Endothelial cell of umbilical vein (primary cell): ENCODE results near the gene HMGCS2. TPM values are rescaled to one million over a fixed set of nuclear protein-coding genes. Genes with fewer than 3 reads are reported as not detected.

Experiments used
- BruUV-seq: library from RNA; stranded (reverse); fragments of 400-500 nt; replicated peaks from 2 replicates; lab custom pipeline; 2021; lab: Mats Ljungman, UMichigan
- CTCF ChIA-PET: fragments of 300-600, 350-600 bp; sonication (Branson Sonifier 250); formaldehyde crosslinking; loops from one replicate; lab custom pipeline; 2021; ENCODE audit warnings: antibody characterized with exemption, inconsistent platforms; lab: Charles Lee
- POLR2A ChIA-PET: fragments of 300-600, 350-600 bp; sonication (Branson Sonifier 250); formaldehyde crosslinking; loops from one replicate; lab custom pipeline; 2021; ENCODE audit warnings: antibody characterized with exemption, inconsistent platforms; lab: Charles Lee
- DNase-seq: peaks from one replicate; pipeline ENCODE4 v3.0.0-alpha.2; 2011; ENCODE audit warnings: low read depth, low spot score
- FAIRE-seq: peaks from 2 replicates; lab custom pipeline; 2011; peaks lifted over from hg19 to GRCh38; lab: Jason Lieb, UNC
- H2AFZ ChIP-seq: 2 replicates; pipeline ENCODE4 v1.6.0; 2012; ENCODE audit warnings: low read depth, low read length, control low read depth, inconsistent platforms
- H3K27ac ChIP-seq: 2 replicates; pipeline ENCODE4 v1.5.1; 2011; ENCODE audit warnings: low read depth, mild to moderate bottlenecking, control low read depth, low read length, moderate library complexity; ENCODE audit not compliant: insufficient read depth
- H3K27me3 ChIP-seq, 2 experiments: 2 replicates each; pipeline versions ENCODE4 v1.6.0 to v1.6.1; 2011; ENCODE audit warnings: low read length in 2 of 2, mixed read lengths in 1 of 2; ENCODE audit not compliant: control insufficient read depth in 2 of 2, insufficient read depth in 2 of 2
- H3K36me3 ChIP-seq, 2 experiments: 2 replicates in 1 of 2; 3 replicates in 1 of 2; pipeline ENCODE4 v1.5.1; 2011; ENCODE audit warnings: low read length in 2 of 2, mild to moderate bottlenecking in 1 of 2, moderate library complexity in 1 of 2; ENCODE audit not compliant: control insufficient read depth in 2 of 2, insufficient read depth in 2 of 2; ENCODE audit errors: extremely low read depth in 1 of 2
- H3K4me1 ChIP-seq: 3 replicates; pipeline ENCODE4 v1.5.1; 2011; ENCODE audit warnings: mild to moderate bottlenecking, low read length; ENCODE audit not compliant: control insufficient read depth, insufficient read depth; ENCODE audit errors: extremely low read depth
- H3K4me2 ChIP-seq: 2 replicates; pipeline ENCODE4 v1.6.1; 2011; ENCODE audit warnings: low read length, control low read depth, mixed read lengths; ENCODE audit not compliant: insufficient read depth
- H3K4me3 ChIP-seq, 3 experiments: fragments of 200-600 bp in 1 of 3; sonication (generic), shearing (Covaris generic) in 1 of 3; replicated peaks in 1 of 3; 2 replicates each; pipeline ENCODE4 v1.5.1; 2011 to 2016; ENCODE audit warnings: control low read depth in 3 of 3, low read length in 3 of 3, mild to moderate bottlenecking in 2 of 3, inconsistent platforms in 1 of 3, low read depth in 1 of 3, moderate library complexity in 1 of 3; ENCODE audit not compliant: insufficient read depth in 1 of 3
- H3K79me2 ChIP-seq: 2 replicates; pipeline ENCODE4 v1.6.0; 2012; ENCODE audit warnings: low read length, inconsistent platforms; ENCODE audit not compliant: control insufficient read depth, insufficient read depth
- H3K9ac ChIP-seq: replicated peaks from 2 replicates; pipeline ENCODE3; 2011; ENCODE audit warnings: low read length, control low read depth; ENCODE audit not compliant: insufficient read depth; ENCODE audit errors: extremely low read depth
- H3K9me1 ChIP-seq: replicated peaks from 3 replicates; pipeline ENCODE4 v1.6.0; 2011; ENCODE audit warnings: mild to moderate bottlenecking, low read length; ENCODE audit not compliant: control insufficient read depth, insufficient read depth; ENCODE audit errors: extremely low read depth
- H3K9me3 ChIP-seq: replicated peaks from 2 replicates; pipeline ENCODE4 v1.5.1; 2012; ENCODE audit warnings: low read length, inconsistent platforms; ENCODE audit not compliant: control insufficient read depth, insufficient read depth
- H4K20me1 ChIP-seq: replicated peaks from 2 replicates; pipeline ENCODE3; 2011; ENCODE audit warnings: mild to moderate bottlenecking, low read length; ENCODE audit not compliant: control insufficient read depth, insufficient read depth; ENCODE audit errors: extremely low read depth
- EZH2 ChIP-seq: IDR thresholded peaks from 2 replicates; pipeline ENCODE4 v1.6.1; 2012; ENCODE audit warnings: borderline replicate concordance, low read depth, mild to moderate bottlenecking, moderate library complexity, low read length, inconsistent platforms; ENCODE audit not compliant: severe bottlenecking
- FOS ChIP-seq: IDR thresholded peaks from 2 replicates; pipeline ENCODE4 v1.6.1; 2011; ENCODE audit warnings: mild to moderate bottlenecking, low read length, moderate library complexity, borderline replicate concordance; ENCODE audit not compliant: insufficient read depth
- GATA2 ChIP-seq: IDR thresholded peaks from 2 replicates; pipeline ENCODE4 v1.7.0; 2011; ENCODE audit warnings: low read depth, mild to moderate bottlenecking, moderate library complexity, mixed read lengths, low read length; ENCODE audit not compliant: insufficient read length, insufficient read depth
- JUN ChIP-seq: IDR thresholded peaks from 2 replicates; pipeline ENCODE4 v1.6.1; 2011; ENCODE audit warnings: borderline replicate concordance, low read depth; ENCODE audit not compliant: insufficient read length, insufficient read depth
- MYC ChIP-seq: IDR thresholded peaks from one replicate; pipeline ENCODE4 v1.6.1; 2011; ENCODE audit warnings: mild to moderate bottlenecking, low read depth, low read length
- POLR2A ChIP-seq: IDR thresholded peaks from 2 replicates; pipeline ENCODE4 v1.6.1; 2012; ENCODE audit warnings: low read depth, mild to moderate bottlenecking, control low read depth, low read length
- POLR2AphosphoS5 ChIP-seq: IDR thresholded peaks from 2 replicates; pipeline ENCODE4 v1.6.1; 2012; ENCODE audit warnings: low read depth, mild to moderate bottlenecking, control low read depth, low read length, moderate library complexity; ENCODE audit not compliant: insufficient read depth
- dilution Hi-C: fragments of 300-500 bp; cut with MboI; formaldehyde crosslinking; loops from one replicate; pipeline ENCODE4 v1.15.0; 2019; ENCODE audit warnings: low sequenced_read_pairs; ENCODE audit not compliant: extremely low pct_ligation_motif_present
- intact Hi-C: fragments of 100-400 bp; cut with micrococcal nuclease; formaldehyde crosslinking; loops from one replicate; pipeline ENCODE4 v1.10.0; 2022
- polyA plus RNA-seq, 4 experiments: library from polyadenylated mRNA; depleted of rRNA in 3 of 4; stranded (reverse) in 3 of 4; unstranded in 1 of 4; fragments of >200 nt; gene quantifications; 2 replicates each; pipeline versions ENCODE4 v1.2.1 to v1.2.3, GENCODE V29; 2011 to 2012; ENCODE audit warnings: missing spikeins in 1 of 4
- total RNA-seq: library from RNA; stranded (reverse); gene quantifications from 2 replicates; pipeline ENCODE4 v1.2.3, GENCODE V29; 2021
- TF ChIP-seq, protein P1 (sequence below), 2 donors: IDR thresholded peaks; 1 replicate in 1 of 2; 2 replicates in 1 of 2; pipeline ENCODE4 v1.5.1; 2011; ENCODE audit warnings: low read length in 2 of 2, mild to moderate bottlenecking in 2 of 2, moderate library complexity in 2 of 2, control low read depth in 1 of 2, inconsistent platforms in 1 of 2, low read depth in 1 of 2; ENCODE audit not compliant: insufficient read depth in 1 of 2; ENCODE audit errors: extremely low read depth in 1 of 2
- TF ChIP-seq, protein P2 (sequence below): IDR thresholded peaks from 2 replicates; pipeline ENCODE4 v1.6.1; 2011; ENCODE audit not compliant: insufficient read depth, insufficient read length

The HMGCS2 gene
- total and polyA plus RNA-seq, 2 donors (not counting 3 experiments of a cell fraction or from before 2014, with no cell fraction given): not detected

DNA sequence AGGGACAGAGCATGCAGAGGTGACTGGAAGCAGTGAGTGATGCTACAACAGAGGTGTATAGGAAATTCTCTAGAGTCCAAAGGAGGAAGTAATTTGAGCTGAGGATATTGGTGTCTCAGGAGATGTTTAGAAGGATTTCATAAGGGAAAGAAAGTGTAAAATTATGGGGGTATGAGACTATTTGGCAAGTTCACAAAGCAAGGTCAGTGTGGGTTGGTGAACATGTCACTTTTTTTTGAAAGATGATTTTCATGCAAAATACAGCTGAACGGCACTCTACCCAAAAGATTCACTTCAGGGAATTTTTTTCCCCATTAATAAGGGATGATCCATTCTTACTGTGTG is 24.1 kb downstream of the HMGCS2 start:
- H3K4me1 ChIP-seq: no peaks in the 10 kb centered on the region
- CTCF ChIA-PET: interaction anchor here (0.9 to 3.6 kb wide), 16 partner anchors 9 to 196 kb away, joined by 3 to 28 read pairs (median 4); partner anchors contain the start of genes HMGCS2, PHGDH and REG4
- no TSS peak for BruUV-seq
- H4K20me1 ChIP-seq: no peaks in the 10 kb centered on the region
- H3K4me3 ChIP-seq: no peak overlapping the region
- no peaks in the 10 kb centered on the region for H3K9me3 ChIP-seq
- no peak overlapping the region for H3K27ac ChIP-seq
- FAIRE-seq (no peak), DNase-seq (no peak)
- no peaks in the 10 kb centered on the region for H3K9me1 ChIP-seq
- H3K4me2 ChIP-seq: no peak overlapping the region
- POLR2A ChIA-PET: no interaction called here
- H3K9ac ChIP-seq: no peak overlapping the region
- dilution Hi-C loops: no loop called here
- no peak overlapping the region for H2AFZ ChIP-seq
- H3K27me3 ChIP-seq: peaks cover 2% of the 10 kb centered on the region in 2 experiments
- TF ChIP-seq MYC: no peak
- TF ChIP-seq, protein P1, sequence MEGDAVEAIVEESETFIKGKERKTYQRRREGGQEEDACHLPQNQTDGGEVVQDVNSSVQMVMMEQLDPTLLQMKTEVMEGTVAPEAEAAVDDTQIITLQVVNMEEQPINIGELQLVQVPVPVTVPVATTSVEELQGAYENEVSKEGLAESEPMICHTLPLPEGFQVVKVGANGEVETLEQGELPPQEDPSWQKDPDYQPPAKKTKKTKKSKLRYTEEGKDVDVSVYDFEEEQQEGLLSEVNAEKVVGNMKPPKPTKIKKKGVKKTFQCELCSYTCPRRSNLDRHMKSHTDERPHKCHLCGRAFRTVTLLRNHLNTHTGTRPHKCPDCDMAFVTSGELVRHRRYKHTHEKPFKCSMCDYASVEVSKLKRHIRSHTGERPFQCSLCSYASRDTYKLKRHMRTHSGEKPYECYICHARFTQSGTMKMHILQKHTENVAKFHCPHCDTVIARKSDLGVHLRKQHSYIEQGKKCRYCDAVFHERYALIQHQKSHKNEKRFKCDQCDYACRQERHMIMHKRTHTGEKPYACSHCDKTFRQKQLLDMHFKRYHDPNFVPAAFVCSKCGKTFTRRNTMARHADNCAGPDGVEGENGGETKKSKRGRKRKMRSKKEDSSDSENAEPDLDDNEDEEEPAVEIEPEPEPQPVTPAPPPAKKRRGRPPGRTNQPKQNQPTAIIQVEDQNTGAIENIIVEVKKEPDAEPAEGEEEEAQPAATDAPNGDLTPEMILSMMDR (IDR thresholded peaks at IDR 0.05; ENCODE audit: extremely low read depth in 1 of 2, insufficient read depth in 1 of 2, low read depth in 1 of 2, low read length in 2 of 2): no peak
- no peak for TF ChIP-seq POLR2A
- no peak for TF ChIP-seq JUN
- TF ChIP-seq FOS: no peak
- TF ChIP-seq, protein P2, sequence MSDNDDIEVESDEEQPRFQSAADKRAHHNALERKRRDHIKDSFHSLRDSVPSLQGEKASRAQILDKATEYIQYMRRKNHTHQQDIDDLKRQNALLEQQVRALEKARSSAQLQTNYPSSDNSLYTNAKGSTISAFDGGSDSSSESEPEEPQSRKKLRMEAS: no peak
- TF ChIP-seq POLR2AphosphoS5: no peak
- no peak for TF ChIP-seq GATA2
- TF ChIP-seq EZH2: no peak
- intact Hi-C loops: loop anchor here (2.0 kb wide), 1 partner anchor 132 kb away; no protein-coding TSS in a partner anchor
- H3K36me3 ChIP-seq: no peaks in the 10 kb centered on the region
- H3K79me2 ChIP-seq: no peaks in the 10 kb centered on the region
